GM23338 (cell line): Measurements from ENCODE around the gene SHISA6. TPM values are rescaled to one million over a fixed set of nuclear protein-coding genes. Genes with fewer than 3 reads are reported as not detected.

Experiments
- ATAC-seq: fragments of 200-7000 bp; cut with Tn5 transposase; 3 replicates; pipeline ENCODE4 v1.9.1; 2020
- DNase-seq: peaks from one replicate; pipeline ENCODE4 v3.0.0-alpha.2; 2015; ENCODE audit warnings: low spot score
- H2AFZ ChIP-seq: fragments of 200-600 bp; sonication (generic); 2 replicates; pipeline ENCODE4 v1.8.0; 2016; ENCODE audit warnings: antibody characterized with exemption, mild to moderate bottlenecking, moderate library complexity
- H3F3A ChIP-seq: fragments of 200-600 bp; sonication (generic); replicated peaks from 2 replicates; pipeline ENCODE4 v1.8.0; 2017; ENCODE audit warnings: antibody characterized with exemption, mixed run types, low read depth
- H3K27ac ChIP-seq: fragments of 200-600 bp; sonication (generic); 2 replicates; pipeline ENCODE4 v1.6.1; 2016; ENCODE audit warnings: low read depth
- H3K27me3 ChIP-seq: fragments of 200-600 bp; sonication (generic); 2 replicates; pipeline ENCODE4 v1.8.0; 2016; ENCODE audit warnings: mild to moderate bottlenecking, mixed run types, moderate library complexity; ENCODE audit not compliant: insufficient read depth
- H3K36me3 ChIP-seq: fragments of 200-600 bp; sonication (generic); 2 replicates; pipeline ENCODE4 v1.8.0; 2016; ENCODE audit warnings: mild to moderate bottlenecking; ENCODE audit not compliant: insufficient read depth
- H3K4me1 ChIP-seq: fragments of 200-600 bp; sonication (generic); 2 replicates; pipeline ENCODE4 v1.8.0; 2016; ENCODE audit warnings: mild to moderate bottlenecking, moderate library complexity; ENCODE audit not compliant: insufficient read depth
- H3K4me2 ChIP-seq: fragments of 200-600 bp; sonication (generic); 2 replicates; pipeline ENCODE4 v1.7.1; 2017; ENCODE audit warnings: mixed run types
- H3K4me3 ChIP-seq: fragments of 200-600 bp; sonication (generic); 2 replicates; pipeline ENCODE4 v1.6.1; 2016; ENCODE audit warnings: mixed run types
- H3K79me2 ChIP-seq: fragments of 200-600 bp; sonication (generic); replicated peaks from 2 replicates; pipeline ENCODE4 v1.8.0; 2017; ENCODE audit warnings: mild to moderate bottlenecking; ENCODE audit not compliant: insufficient read depth
- H3K9me2 ChIP-seq: fragments of 200-600 bp; sonication (generic); 2 replicates; pipeline ENCODE4 v1.8.0; 2017; ENCODE audit not compliant: insufficient read depth
- H4K20me1 ChIP-seq: fragments of 200-600 bp; sonication (generic); replicated peaks from 2 replicates; pipeline ENCODE4 v1.8.0; 2017; ENCODE audit warnings: mild to moderate bottlenecking; ENCODE audit not compliant: insufficient read depth
- H3K27ac Mint-ChIP-seq: 2 replicates; pipeline ENCODE4 v1.8.0; 2020; ENCODE audit warnings: inconsistent platforms, mild to moderate bottlenecking, moderate library complexity, mixed read lengths
- H3K27me3 Mint-ChIP-seq: 3 replicates; pipeline ENCODE4 v1.8.0; 2022; ENCODE audit warnings: low read depth, mild to moderate bottlenecking, moderate library complexity, mixed read lengths, inconsistent platforms; ENCODE audit not compliant: insufficient read depth, poor library complexity
- H3K36me3 Mint-ChIP-seq: 3 replicates; pipeline ENCODE4 v1.8.0; 2021; ENCODE audit warnings: low read depth, mild to moderate bottlenecking, inconsistent platforms, moderate library complexity, mixed read lengths
- H3K4me1 Mint-ChIP-seq: 3 replicates; pipeline ENCODE4 v1.8.0; 2020; ENCODE audit warnings: mild to moderate bottlenecking, inconsistent platforms, mixed read lengths
- H3K4me3 Mint-ChIP-seq: 3 replicates; pipeline ENCODE4 v1.8.0; 2021; ENCODE audit warnings: moderate library complexity, mild to moderate bottlenecking, inconsistent platforms, mixed read lengths
- H3K9me3 Mint-ChIP-seq: 3 replicates; pipeline ENCODE4 v1.8.0; 2020; ENCODE audit warnings: moderate library complexity, mild to moderate bottlenecking, inconsistent platforms, mixed read lengths
- CREB1 ChIP-seq: fragments of 250-450 bp; sonication (Bioruptor Pico); IDR thresholded peaks from 2 replicates; pipeline ENCODE4 v1.5.0; 2020; ENCODE audit warnings: low read depth, mild to moderate bottlenecking, moderate library complexity
- CTCF ChIP-seq, 2 experiments: fragments of 200-600 bp in 1 of 2; sonication (generic) in 1 of 2; conservative IDR thresholded peaks; 2 replicates each; pipeline versions ENCODE4 v1.5.1 to v1.6.1; 2016 to 2017; ENCODE audit warnings: antibody characterized with exemption in 2 of 2, low read depth in 2 of 2, mild to moderate bottlenecking in 2 of 2, moderate library complexity in 1 of 2
- EZH2phosphoT487 ChIP-seq: fragments of 200-600 bp; sonication (generic); IDR thresholded peaks from one replicate; pipeline ENCODE4 v1.8.1; 2018; ENCODE audit warnings: antibody characterized with exemption; ENCODE audit not compliant: unreplicated experiment
- NANOG ChIP-seq: IDR thresholded peaks from 2 replicates; pipeline ENCODE4 v1.6.1; 2016; ENCODE audit warnings: antibody characterized with exemption, borderline replicate concordance
- POLR2AphosphoS5 ChIP-seq: IDR thresholded peaks from 2 replicates; pipeline ENCODE4 v1.6.1; 2016; ENCODE audit warnings: antibody characterized with exemption, low read depth
- STAT1 ChIP-seq: IDR thresholded peaks from one replicate; pipeline ENCODE4 v1.6.1; 2016; ENCODE audit warnings: antibody characterized with exemption; ENCODE audit not compliant: unreplicated experiment
- polyA plus RNA-seq: library from polyadenylated mRNA; unstranded; fragments of >200 nt; fragmentation: Nextera tagmentation; extraction: Ambion mirVana; gene quantifications from 2 replicates; pipeline ENCODE4 v1.2.1, GENCODE V29; 2016
- total RNA-seq: library from RNA; depleted of rRNA; stranded (reverse); fragments of >200 nt; shearing (Covaris generic); gene quantifications from 2 replicates; pipeline ENCODE4 v1.2.3, GENCODE V29; 2014
- TF ChIP-seq, protein P1 (sequence below): fragments of 250-450 bp; sonication (Bioruptor Pico); IDR thresholded peaks from 2 replicates; pipeline ENCODE4 v1.5.0; 2020; ENCODE audit warnings: mild to moderate bottlenecking, moderate library complexity
- TF ChIP-seq, protein P2 (sequence below): IDR thresholded peaks from one replicate; pipeline ENCODE4 v1.6.1; 2018; ENCODE audit warnings: antibody characterized with exemption; ENCODE audit not compliant: unreplicated experiment

Gene SHISA6
- total and polyA plus RNA-seq, 2 experiments from 2014 or later = 0.52 TPM; not detected in 1

- TF ChIP-seq, protein P1, sequence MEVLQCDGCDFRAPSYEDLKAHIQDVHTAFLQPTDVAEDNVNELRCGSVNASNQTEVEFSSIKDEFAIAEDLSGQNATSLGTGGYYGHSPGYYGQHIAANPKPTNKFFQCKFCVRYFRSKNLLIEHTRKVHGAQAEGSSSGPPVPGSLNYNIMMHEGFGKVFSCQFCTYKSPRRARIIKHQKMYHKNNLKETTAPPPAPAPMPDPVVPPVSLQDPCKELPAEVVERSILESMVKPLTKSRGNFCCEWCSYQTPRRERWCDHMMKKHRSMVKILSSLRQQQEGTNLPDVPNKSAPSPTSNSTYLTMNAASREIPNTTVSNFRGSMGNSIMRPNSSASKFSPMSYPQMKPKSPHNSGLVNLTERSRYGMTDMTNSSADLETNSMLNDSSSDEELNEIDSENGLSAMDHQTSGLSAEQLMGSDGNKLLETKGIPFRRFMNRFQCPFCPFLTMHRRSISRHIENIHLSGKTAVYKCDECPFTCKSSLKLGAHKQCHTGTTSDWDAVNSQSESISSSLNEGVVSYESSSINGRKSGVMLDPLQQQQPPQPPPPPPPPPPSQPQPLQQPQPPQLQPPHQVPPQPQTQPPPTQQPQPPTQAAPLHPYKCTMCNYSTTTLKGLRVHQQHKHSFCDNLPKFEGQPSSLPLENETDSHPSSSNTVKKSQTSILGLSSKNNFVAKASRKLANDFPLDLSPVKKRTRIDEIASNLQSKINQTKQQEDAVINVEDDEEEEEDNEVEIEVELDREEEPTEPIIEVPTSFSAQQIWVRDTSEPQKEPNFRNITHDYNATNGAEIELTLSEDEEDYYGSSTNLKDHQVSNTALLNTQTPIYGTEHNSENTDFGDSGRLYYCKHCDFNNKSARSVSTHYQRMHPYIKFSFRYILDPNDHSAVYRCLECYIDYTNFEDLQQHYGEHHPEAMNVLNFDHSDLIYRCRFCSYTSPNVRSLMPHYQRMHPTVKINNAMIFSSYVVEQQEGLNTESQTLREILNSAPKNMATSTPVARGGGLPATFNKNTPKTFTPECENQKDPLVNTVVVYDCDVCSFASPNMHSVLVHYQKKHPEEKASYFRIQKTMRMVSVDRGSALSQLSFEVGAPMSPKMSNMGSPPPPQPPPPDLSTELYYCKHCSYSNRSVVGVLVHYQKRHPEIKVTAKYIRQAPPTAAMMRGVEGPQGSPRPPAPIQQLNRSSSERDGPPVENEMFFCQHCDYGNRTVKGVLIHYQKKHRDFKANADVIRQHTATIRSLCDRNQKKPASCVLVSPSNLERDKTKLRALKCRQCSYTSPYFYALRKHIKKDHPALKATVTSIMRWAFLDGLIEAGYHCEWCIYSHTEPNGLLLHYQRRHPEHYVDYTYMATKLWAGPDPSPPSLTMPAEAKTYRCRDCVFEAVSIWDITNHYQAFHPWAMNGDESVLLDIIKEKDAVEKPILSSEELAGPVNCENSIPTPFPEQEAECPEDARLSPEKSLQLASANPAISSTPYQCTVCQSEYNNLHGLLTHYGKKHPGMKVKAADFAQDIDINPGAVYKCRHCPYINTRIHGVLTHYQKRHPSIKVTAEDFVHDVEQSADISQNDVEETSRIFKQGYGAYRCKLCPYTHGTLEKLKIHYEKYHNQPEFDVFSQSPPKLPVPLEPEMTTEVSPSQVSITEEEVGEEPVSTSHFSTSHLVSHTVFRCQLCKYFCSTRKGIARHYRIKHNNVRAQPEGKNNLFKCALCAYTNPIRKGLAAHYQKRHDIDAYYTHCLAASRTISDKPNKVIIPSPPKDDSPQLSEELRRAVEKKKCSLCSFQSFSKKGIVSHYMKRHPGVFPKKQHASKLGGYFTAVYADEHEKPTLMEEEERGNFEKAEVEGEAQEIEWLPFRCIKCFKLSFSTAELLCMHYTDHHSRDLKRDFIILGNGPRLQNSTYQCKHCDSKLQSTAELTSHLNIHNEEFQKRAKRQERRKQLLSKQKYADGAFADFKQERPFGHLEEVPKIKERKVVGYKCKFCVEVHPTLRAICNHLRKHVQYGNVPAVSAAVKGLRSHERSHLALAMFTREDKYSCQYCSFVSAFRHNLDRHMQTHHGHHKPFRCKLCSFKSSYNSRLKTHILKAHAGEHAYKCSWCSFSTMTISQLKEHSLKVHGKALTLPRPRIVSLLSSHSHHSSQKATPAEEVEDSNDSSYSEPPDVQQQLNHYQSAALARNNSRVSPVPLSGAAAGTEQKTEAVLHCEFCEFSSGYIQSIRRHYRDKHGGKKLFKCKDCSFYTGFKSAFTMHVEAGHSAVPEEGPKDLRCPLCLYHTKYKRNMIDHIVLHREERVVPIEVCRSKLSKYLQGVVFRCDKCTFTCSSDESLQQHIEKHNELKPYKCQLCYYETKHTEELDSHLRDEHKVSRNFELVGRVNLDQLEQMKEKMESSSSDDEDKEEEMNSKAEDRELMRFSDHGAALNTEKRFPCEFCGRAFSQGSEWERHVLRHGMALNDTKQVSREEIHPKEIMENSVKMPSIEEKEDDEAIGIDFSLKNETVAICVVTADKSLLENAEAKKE = no peak
- TF ChIP-seq CTCF (conservative IDR thresholded peaks at IDR 0.05; ENCODE audit: low read depth in 2 of 2) (no peak), STAT1 (no peak)
Measured at GRCh38 chr17:11282586-11282985, 41.6 kb downstream of the SHISA6 start (continued).

DNA sequence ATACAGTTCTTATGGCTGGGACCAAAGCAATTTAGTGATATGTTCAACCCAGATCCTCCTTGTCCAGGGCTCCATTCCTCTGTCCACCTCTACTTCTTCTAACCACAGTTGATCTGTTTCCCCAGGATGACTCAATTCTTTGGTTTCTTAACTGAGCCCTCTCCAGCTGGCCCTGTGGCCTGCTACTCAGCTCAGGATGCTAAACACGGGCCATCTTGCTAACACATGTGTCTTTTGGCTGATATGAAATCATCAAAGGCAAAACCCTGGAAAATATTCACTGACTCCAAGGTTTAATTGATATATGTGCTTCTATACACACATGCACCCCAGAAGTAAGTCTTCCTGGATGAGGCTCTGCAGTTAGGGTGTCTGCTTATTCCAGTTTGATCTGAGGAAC lies 43.8 kb downstream of the SHISA6 start:
- no peaks in the 10 kb centered on the region for H3K4me1 Mint-ChIP-seq
- no peaks in the 10 kb centered on the region for H3K4me1 ChIP-seq
- H3K4me3 Mint-ChIP-seq = no peak overlapping the region
- no peaks in the 10 kb centered on the region for H3K9me2 ChIP-seq
- no peak overlapping the region for H3K27ac Mint-ChIP-seq
- H3K9me3 Mint-ChIP-seq = peaks cover 6% of the 10 kb centered on the region
- DNase-seq = no peak
- no peak overlapping the region for H2AFZ ChIP-seq
- no peaks in the 10 kb centered on the region for H3K79me2 ChIP-seq
- H3K27me3 ChIP-seq = no peaks in the 10 kb centered on the region
- H4K20me1 ChIP-seq = no peaks in the 10 kb centered on the region
- H3K27ac ChIP-seq = no peak overlapping the region
- H3F3A ChIP-seq = no peaks in the 10 kb centered on the region
- peaks cover 7% of the 10 kb centered on the region for H3K27me3 Mint-ChIP-seq
- no peak overlapping the region for H3K4me3 ChIP-seq
- no peak overlapping the region for H3K4me2 ChIP-seq
- no peaks in the 10 kb centered on the region; the same call in 1 of the 2 replicates for H3K36me3 ChIP-seq
- H3K36me3 Mint-ChIP-seq = peaks cover 32% of the 10 kb centered on the region
- ATAC-seq = no peak
- TF ChIP-seq POLR2AphosphoS5 (no peak), EZH2phosphoT487 (no peak), STAT1 (no peak), CREB1 (CRISPR knock-in tag) (no peak), NANOG (no peak)
- TF ChIP-seq, protein P2, sequence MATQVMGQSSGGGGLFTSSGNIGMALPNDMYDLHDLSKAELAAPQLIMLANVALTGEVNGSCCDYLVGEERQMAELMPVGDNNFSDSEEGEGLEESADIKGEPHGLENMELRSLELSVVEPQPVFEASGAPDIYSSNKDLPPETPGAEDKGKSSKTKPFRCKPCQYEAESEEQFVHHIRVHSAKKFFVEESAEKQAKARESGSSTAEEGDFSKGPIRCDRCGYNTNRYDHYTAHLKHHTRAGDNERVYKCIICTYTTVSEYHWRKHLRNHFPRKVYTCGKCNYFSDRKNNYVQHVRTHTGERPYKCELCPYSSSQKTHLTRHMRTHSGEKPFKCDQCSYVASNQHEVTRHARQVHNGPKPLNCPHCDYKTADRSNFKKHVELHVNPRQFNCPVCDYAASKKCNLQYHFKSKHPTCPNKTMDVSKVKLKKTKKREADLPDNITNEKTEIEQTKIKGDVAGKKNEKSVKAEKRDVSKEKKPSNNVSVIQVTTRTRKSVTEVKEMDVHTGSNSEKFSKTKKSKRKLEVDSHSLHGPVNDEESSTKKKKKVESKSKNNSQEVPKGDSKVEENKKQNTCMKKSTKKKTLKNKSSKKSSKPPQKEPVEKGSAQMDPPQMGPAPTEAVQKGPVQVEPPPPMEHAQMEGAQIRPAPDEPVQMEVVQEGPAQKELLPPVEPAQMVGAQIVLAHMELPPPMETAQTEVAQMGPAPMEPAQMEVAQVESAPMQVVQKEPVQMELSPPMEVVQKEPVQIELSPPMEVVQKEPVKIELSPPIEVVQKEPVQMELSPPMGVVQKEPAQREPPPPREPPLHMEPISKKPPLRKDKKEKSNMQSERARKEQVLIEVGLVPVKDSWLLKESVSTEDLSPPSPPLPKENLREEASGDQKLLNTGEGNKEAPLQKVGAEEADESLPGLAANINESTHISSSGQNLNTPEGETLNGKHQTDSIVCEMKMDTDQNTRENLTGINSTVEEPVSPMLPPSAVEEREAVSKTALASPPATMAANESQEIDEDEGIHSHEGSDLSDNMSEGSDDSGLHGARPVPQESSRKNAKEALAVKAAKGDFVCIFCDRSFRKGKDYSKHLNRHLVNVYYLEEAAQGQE = no peak
